H1 (cell line): ENCODE results near the gene NYAP2. TPM values are rescaled to one million over a fixed set of nuclear protein-coding genes. Genes with fewer than 3 reads are reported as not detected.

Experiments
- CTCF ChIA-PET: fragments of 300-600 bp; sonication (Branson Sonifier 250); formaldehyde crosslinking; loops from one replicate; lab custom pipeline; 2021; ENCODE audit not compliant: partially characterized antibody; lab: Charles Lee
- POLR2A ChIA-PET: fragments of 300-600 bp; sonication (Branson Sonifier 250); formaldehyde crosslinking; loops from one replicate; lab custom pipeline; 2021; ENCODE audit warnings: inconsistent platforms; ENCODE audit not compliant: partially characterized antibody; lab: Charles Lee
- DNase-seq, 2 experiments: peaks; one replicate each; pipeline versions ENCODE4 v3.0.0 to v3.0.0-alpha.2; 2010 to 2022; ENCODE audit warnings: low spot score in 2 of 2, low read depth in 1 of 2, mixed read lengths in 1 of 2
- FAIRE-seq: peaks from 2 replicates; lab custom pipeline; 2011; peaks lifted over from hg19 to GRCh38; lab: Jason Lieb, UNC
- H2AFZ ChIP-seq: 2 replicates; pipeline ENCODE4 v1.8.1; 2012; ENCODE audit warnings: low read length, inconsistent platforms
- H2AK5ac ChIP-seq: 2 replicates; pipeline ENCODE4 v1.6.1; 2013; ENCODE audit warnings: low read depth, low read length
- H2BK120ac ChIP-seq: replicated peaks from 2 replicates; pipeline ENCODE3; 2013; ENCODE audit warnings: low read depth, low read length, inconsistent platforms
- H2BK12ac ChIP-seq: 2 replicates; pipeline ENCODE4 v1.6.1; 2013; ENCODE audit warnings: low read depth, low read length
- H2BK15ac ChIP-seq: 2 replicates; pipeline ENCODE4 v1.6.1; 2013; ENCODE audit warnings: low read length
- H2BK20ac ChIP-seq: 2 replicates; pipeline ENCODE4 v1.6.1; 2013; ENCODE audit warnings: low read length
- H2BK5ac ChIP-seq: 2 replicates; pipeline ENCODE4 v1.6.1; 2013; ENCODE audit warnings: low read depth, low read length
- H3K14ac ChIP-seq: 2 replicates; pipeline ENCODE4 v1.6.1; 2013; ENCODE audit warnings: inconsistent platforms; ENCODE audit not compliant: insufficient read length
- H3K18ac ChIP-seq: 2 replicates; pipeline ENCODE4 v1.6.1; 2013; ENCODE audit warnings: low read length; ENCODE audit errors: extremely low read depth
- H3K23ac ChIP-seq: 2 replicates; pipeline ENCODE4 v1.6.1; 2013; ENCODE audit warnings: inconsistent platforms; ENCODE audit not compliant: insufficient read length
- H3K23me2 ChIP-seq: 2 replicates; pipeline ENCODE4 v1.6.1; 2013; ENCODE audit warnings: low read depth, low read length
- H3K27ac ChIP-seq: 2 replicates; pipeline ENCODE4 v1.6.1; 2011; ENCODE audit warnings: low read depth, low read length, inconsistent platforms
- H3K27me3 ChIP-seq, 4 experiments: replicated peaks in 1 of 4; 1 replicate in 1 of 4; 2 replicates in 3 of 4; pipeline versions ENCODE4 v1.6.1 to v1.8.1; 2011 to 2013; ENCODE audit warnings: low read length in 3 of 4, mild to moderate bottlenecking in 3 of 4, inconsistent platforms in 2 of 4, mixed read lengths in 2 of 4, moderate library complexity in 1 of 4; ENCODE audit not compliant: control insufficient read depth in 3 of 4, insufficient read depth in 3 of 4; ENCODE audit errors: extremely low read depth in 1 of 4
- H3K36me3 ChIP-seq, 4 experiments: 2 replicates each; pipeline versions ENCODE4 v1.6.1 to v1.8.1; 2011 to 2013; ENCODE audit warnings: mild to moderate bottlenecking in 4 of 4, low read length in 3 of 4, moderate library complexity in 2 of 4, control low read depth in 1 of 4, inconsistent platforms in 1 of 4; ENCODE audit not compliant: insufficient read depth in 4 of 4, control insufficient read depth in 2 of 4
- H3K4ac ChIP-seq: replicated peaks from 2 replicates; pipeline ENCODE3; 2013; ENCODE audit warnings: low read length, low read depth, mixed read lengths, inconsistent platforms; ENCODE audit not compliant: insufficient read length
- H3K4me1 ChIP-seq, 4 experiments: replicated peaks in 1 of 4; 1 replicate in 1 of 4; 2 replicates in 3 of 4; pipeline versions ENCODE4 v1.6.1 to v1.8.1; 2011 to 2013; ENCODE audit warnings: low read length in 3 of 4, inconsistent platforms in 2 of 4, mixed read lengths in 1 of 4; ENCODE audit not compliant: insufficient read depth in 4 of 4, control insufficient read depth in 3 of 4
- H3K4me2 ChIP-seq, 2 experiments: 2 replicates each; pipeline versions ENCODE4 v1.6.1 to v1.8.1; 2011 to 2013; ENCODE audit warnings: low read depth in 2 of 2, low read length in 2 of 2, control low read depth in 1 of 2, inconsistent platforms in 1 of 2, mild to moderate bottlenecking in 1 of 2; ENCODE audit not compliant: insufficient read depth in 1 of 2
- H3K4me3 ChIP-seq, 4 experiments: fragments of 200-600, 300-600 bp in 1 of 4; sonication (generic), shearing (Covaris generic), sonication (Bioruptor Twin) in 1 of 4; 2 replicates each; pipeline versions ENCODE4 v1.5.1 to v1.8.1; 2011 to 2016; ENCODE audit warnings: low read length in 4 of 4, low read depth in 3 of 4, control low read depth in 2 of 4, inconsistent platforms in 2 of 4, mild to moderate bottlenecking in 2 of 4, mixed read lengths in 1 of 4, moderate library complexity in 1 of 4; ENCODE audit not compliant: insufficient read depth in 2 of 4; ENCODE audit errors: extremely low read depth in 1 of 4
- H3K56ac ChIP-seq: replicated peaks from 2 replicates; pipeline ENCODE3; 2013; ENCODE audit warnings: low read depth, mild to moderate bottlenecking, mixed read lengths, low read length, inconsistent platforms; ENCODE audit not compliant: insufficient read length
- H3K79me1 ChIP-seq: 2 replicates; pipeline ENCODE4 v1.6.1; 2013; ENCODE audit warnings: low read depth, low read length, control low read depth
- H3K79me2 ChIP-seq, 2 experiments: 2 replicates each; pipeline versions ENCODE4 v1.6.1 to v1.8.1; 2012 to 2013; ENCODE audit warnings: low read length in 2 of 2, mild to moderate bottlenecking in 2 of 2, inconsistent platforms in 1 of 2; ENCODE audit not compliant: insufficient read depth in 2 of 2, control insufficient read depth in 1 of 2
- H3K9ac ChIP-seq, 4 experiments: replicated peaks in 1 of 4; 1 replicate in 1 of 4; 2 replicates in 3 of 4; pipeline versions ENCODE4 v1.6.1 to v1.8.1; 2011 to 2013; ENCODE audit warnings: low read depth in 3 of 4, low read length in 3 of 4, control low read depth in 2 of 4, mild to moderate bottlenecking in 2 of 4, moderate library complexity in 2 of 4, inconsistent platforms in 1 of 4; ENCODE audit errors: extremely low read depth in 1 of 4
- H3K9me3 ChIP-seq, 2 experiments: 2 replicates each; pipeline versions ENCODE4 v1.6.1 to v1.8.1; 2012 to 2013; ENCODE audit warnings: mild to moderate bottlenecking in 2 of 2, moderate library complexity in 2 of 2, control low read depth in 1 of 2, inconsistent platforms in 1 of 2, low read depth in 1 of 2, low read length in 1 of 2, mixed read lengths in 1 of 2; ENCODE audit not compliant: insufficient read depth in 2 of 2
- H4K20me1 ChIP-seq, 2 experiments: replicated peaks in 1 of 2; 2 replicates each; pipeline versions ENCODE3 to v1.8.1; 2011 to 2013; ENCODE audit warnings: inconsistent platforms in 2 of 2, low read length in 2 of 2, mild to moderate bottlenecking in 1 of 2; ENCODE audit not compliant: insufficient read depth in 2 of 2, control insufficient read depth in 1 of 2
- H4K5ac ChIP-seq: 2 replicates; pipeline ENCODE4 v1.6.1; 2013; ENCODE audit warnings: low read length, low read depth, mixed read lengths, inconsistent platforms; ENCODE audit not compliant: insufficient read length
- H4K8ac ChIP-seq: 2 replicates; pipeline ENCODE4 v1.8.0; 2013; ENCODE audit warnings: mild to moderate bottlenecking, moderate library complexity, low read length, inconsistent platforms; ENCODE audit not compliant: insufficient read depth; ENCODE audit errors: extremely low read depth
- H4K91ac ChIP-seq: replicated peaks from 2 replicates; pipeline ENCODE3; 2013; ENCODE audit warnings: low read length, mixed read lengths, inconsistent platforms; ENCODE audit not compliant: insufficient read length
- CHD2 ChIP-seq: IDR thresholded peaks from 2 replicates; pipeline ENCODE4 v1.6.1; 2012; ENCODE audit warnings: low read length, improper control_type of control experiment
- CTBP2 ChIP-seq: IDR thresholded peaks from 2 replicates; pipeline ENCODE4 v1.7.0; 2011; ENCODE audit warnings: borderline replicate concordance, mild to moderate bottlenecking, moderate library complexity, mixed read lengths, low read length; ENCODE audit not compliant: insufficient read depth, insufficient read length
- RAD21 ChIP-seq, 2 experiments: IDR thresholded peaks in 1 of 2; conservative IDR thresholded peaks in 1 of 2; 2 replicates each; pipeline ENCODE4 v1.6.1; 2011; ENCODE audit warnings: low read depth in 2 of 2, low read length in 2 of 2, improper control_type of control experiment in 1 of 2, inconsistent platforms in 1 of 2, mild to moderate bottlenecking in 1 of 2, moderate library complexity in 1 of 2
- USF2 ChIP-seq: IDR thresholded peaks from 2 replicates; pipeline ENCODE4 v1.6.1; 2011; ENCODE audit warnings: low read length, improper control_type of control experiment
- polyA plus RNA-seq, 7 experiments: library from polyadenylated mRNA; depleted of rRNA in 3 of 7; stranded (reverse) in 5 of 7; unstranded in 2 of 7; fragments of >200 nt in 5 of 7; fragments of 200-250 nt in 2 of 7; gene quantifications; 1 replicate in 5 of 7; 2 replicates in 1 of 7; 4 replicates in 1 of 7; pipeline versions ENCODE4 v1.2.1 to v1.2.3, GENCODE V29; 2011 to 2013; ENCODE audit warnings: missing spikeins in 2 of 7, mixed read lengths in 2 of 7
- total RNA-seq: library from RNA; stranded (reverse); fragmentation: NEBNext Ultra II Directional; extraction: Animal tissue kit (Norgen Biotek cat#: 25700); gene quantifications from 2 replicates; pipeline ENCODE4 v1.2.1, GENCODE V29; 2021
- TF ChIP-seq, protein P1 (sequence below), 3 experiments: IDR thresholded peaks; 1 replicate in 2 of 3; 2 replicates in 1 of 3; pipeline versions ENCODE4 v1.5.1 to v1.6.1; 2011; ENCODE audit warnings: low read length in 3 of 3, mild to moderate bottlenecking in 3 of 3, inconsistent platforms in 2 of 3, low read depth in 1 of 3, moderate library complexity in 1 of 3; ENCODE audit not compliant: insufficient read depth in 1 of 3; ENCODE audit errors: control extremely low read depth in 1 of 3

Gene NYAP2
- total and polyA plus RNA-seq, 2 of the 8 experiments (the other 6 are each of a cell fraction or from before 2014, with no cell fraction given), result not detected

DNA sequence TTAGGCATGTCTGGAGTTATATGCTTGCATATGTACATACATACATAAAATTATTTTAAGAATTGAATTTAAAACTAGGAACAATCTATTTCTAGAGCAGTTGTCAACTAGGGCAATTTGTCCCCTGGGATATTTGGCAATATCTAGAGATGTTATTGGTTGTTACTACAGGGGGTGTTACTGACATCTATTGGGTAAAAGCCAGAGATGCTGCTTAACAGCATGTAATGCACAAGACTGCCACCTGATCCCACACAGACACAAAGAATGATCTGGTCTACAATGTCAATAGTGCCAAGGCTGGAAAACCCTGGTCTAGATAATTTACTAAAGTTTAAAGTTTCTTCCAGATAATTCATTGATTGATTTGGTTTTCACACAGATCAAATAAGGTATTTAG is 185.3 kb downstream of the NYAP2 start:
- no peak overlapping the region for H3K14ac ChIP-seq
- H3K56ac ChIP-seq, result no peak overlapping the region
- no peak overlapping the region for H3K27ac ChIP-seq
- FAIRE-seq (no peak), DNase-seq (no peak)
- no peak overlapping the region for H4K91ac ChIP-seq
- no peaks in the 10 kb centered on the region for H3K9me3 ChIP-seq
- H3K4me1 ChIP-seq, result no peaks in the 10 kb centered on the region
- no peak overlapping the region for H2BK12ac ChIP-seq
- no peak overlapping the region for H2BK120ac ChIP-seq
- no peak overlapping the region for H3K18ac ChIP-seq
- no peak overlapping the region for H4K8ac ChIP-seq
- no peak overlapping the region for H3K9ac ChIP-seq
- POLR2A ChIA-PET, result no interaction called here
- no peak overlapping the region for H2BK20ac ChIP-seq
- H2AK5ac ChIP-seq, result no peak overlapping the region
- H3K27me3 ChIP-seq, result no peaks in the 10 kb centered on the region
- no peak overlapping the region for H3K4ac ChIP-seq
- no peak overlapping the region for H2BK5ac ChIP-seq
- H3K36me3 ChIP-seq, result no peaks in the 10 kb centered on the region
- H3K23ac ChIP-seq, result no peak overlapping the region
- CTCF ChIA-PET, result no interaction called here
- H3K4me3 ChIP-seq, result no peak overlapping the region
- H3K79me2 ChIP-seq, result no peaks in the 10 kb centered on the region
- no peaks in the 10 kb centered on the region for H3K79me1 ChIP-seq
- H4K5ac ChIP-seq, result no peak overlapping the region
- H3K23me2 ChIP-seq, result no peaks in the 10 kb centered on the region
- H4K20me1 ChIP-seq, result no peaks in the 10 kb centered on the region
- no peak overlapping the region for H2AFZ ChIP-seq
- H2BK15ac ChIP-seq, result no peak overlapping the region
- H3K4me2 ChIP-seq, result no peak overlapping the region
- TF ChIP-seq CTBP2 (no peak), USF2 (no peak), CHD2 (no peak), RAD21 (IDR thresholded peaks at IDR 0.05 in 1 of 2, conservative IDR thresholded peaks at IDR 0.05 in 1 of 2; ENCODE audit: low read depth in 2 of 2, low read length in 2 of 2) (peak; percentile 19 to 30; a peak in 2 of 4 replicates)
- TF ChIP-seq, protein P1, sequence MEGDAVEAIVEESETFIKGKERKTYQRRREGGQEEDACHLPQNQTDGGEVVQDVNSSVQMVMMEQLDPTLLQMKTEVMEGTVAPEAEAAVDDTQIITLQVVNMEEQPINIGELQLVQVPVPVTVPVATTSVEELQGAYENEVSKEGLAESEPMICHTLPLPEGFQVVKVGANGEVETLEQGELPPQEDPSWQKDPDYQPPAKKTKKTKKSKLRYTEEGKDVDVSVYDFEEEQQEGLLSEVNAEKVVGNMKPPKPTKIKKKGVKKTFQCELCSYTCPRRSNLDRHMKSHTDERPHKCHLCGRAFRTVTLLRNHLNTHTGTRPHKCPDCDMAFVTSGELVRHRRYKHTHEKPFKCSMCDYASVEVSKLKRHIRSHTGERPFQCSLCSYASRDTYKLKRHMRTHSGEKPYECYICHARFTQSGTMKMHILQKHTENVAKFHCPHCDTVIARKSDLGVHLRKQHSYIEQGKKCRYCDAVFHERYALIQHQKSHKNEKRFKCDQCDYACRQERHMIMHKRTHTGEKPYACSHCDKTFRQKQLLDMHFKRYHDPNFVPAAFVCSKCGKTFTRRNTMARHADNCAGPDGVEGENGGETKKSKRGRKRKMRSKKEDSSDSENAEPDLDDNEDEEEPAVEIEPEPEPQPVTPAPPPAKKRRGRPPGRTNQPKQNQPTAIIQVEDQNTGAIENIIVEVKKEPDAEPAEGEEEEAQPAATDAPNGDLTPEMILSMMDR (IDR thresholded peaks at IDR 0.05; ENCODE audit: control extremely low read depth in 1 of 3, insufficient read depth in 1 of 3, low read depth in 1 of 3, low read length in 3 of 3), result peak in 1 of 3 experiments; percentile 5; a peak in 2 of 4 replicates
